Right lobe of liver (tissue), 6 donors: Measurements from ENCODE around the gene PRKN. TPM values are rescaled to one million over a fixed set of nuclear protein-coding genes. Genes with fewer than 3 reads are reported as not detected.

Experiments used
- ATAC-seq, 4 donors: fragments of 200-7000 bp; cut with Tn5 transposase; one replicate each; pipeline ENCODE4 v1.9.1; 2020; ENCODE audit warnings: mild to moderate bottlenecking in 4 of 4, moderate library complexity in 4 of 4
- DNase-seq, 3 donors: peaks; one replicate each; pipeline ENCODE4 v3.0.0-alpha.2; 2020
- H3K27ac ChIP-seq, 3 donors: fragments of 200-600 bp; one replicate each; pipeline ENCODE4 v1.8.0; 2022
- H3K27me3 ChIP-seq, 2 donors: fragments of 200-600 bp; one replicate each; pipeline ENCODE4 v1.8.0; 2022
- H3K36me3 ChIP-seq, 4 donors: fragments of 200-600 bp; sonication (generic) in 1 of 4; one replicate each; pipeline versions ENCODE4 v1.5.1 to v1.8.0; 2017 to 2022; ENCODE audit warnings: control low read depth in 1 of 4
- H3K4me1 ChIP-seq, 4 donors: fragments of 200-600 bp; sonication (generic) in 1 of 4; one replicate each; pipeline versions ENCODE4 v1.5.1 to v1.8.0; 2017 to 2022; ENCODE audit warnings: control low read depth in 1 of 4
- H3K4me3 ChIP-seq, 3 donors: fragments of 200-600 bp; one replicate each; pipeline ENCODE4 v1.8.0; 2022
- H3K9me3 ChIP-seq, 4 donors: fragments of 200-600 bp; sonication (generic) in 1 of 4; one replicate each; pipeline versions ENCODE4 v1.5.1 to v1.8.0; 2017 to 2022; ENCODE audit warnings: control low read depth in 1 of 4
- CTCF ChIP-seq, 4 donors: fragments of 200-600 bp in 3 of 4; fragments of 450-650 bp in 1 of 4; IDR thresholded peaks; one replicate each; pipeline versions ENCODE4 v1.5.1 to v1.8.0; 2016 to 2022; ENCODE audit warnings: antibody characterized with exemption in 4 of 4, mild to moderate bottlenecking in 2 of 4
- POLR2A ChIP-seq: fragments of 450-650 bp; IDR thresholded peaks from one replicate; pipeline ENCODE4 v1.6.1; 2017; ENCODE audit warnings: antibody characterized with exemption, mild to moderate bottlenecking
- WGBS: methylation state at CpG from one replicate; pipeline ENCODE4 v1.1.6; 2018; ENCODE audit warnings: low coverage, low lambda C conversion rate; ENCODE audit not compliant: insufficient coverage; ENCODE audit errors: missing lambda C conversion rate; 5-methylcytosine and 5-hydroxymethylcytosine counted together
- intact Hi-C, 2 donors: fragments of 100-400 bp; cut with DNase I; formaldehyde crosslinking; loops; one replicate each; pipeline versions ENCODE4 v1.11.2 to v1.14.1; 2022
- total RNA-seq, 6 experiments: library from RNA; depleted of rRNA in 2 of 6; stranded (reverse); fragments of >200 nt in 2 of 6; fragmentation: NEBNext Ultra II Directional in 3 of 6; extraction: Animal tissue kit (Norgen Biotek cat#: 25700) in 3 of 6; gene quantifications; one replicate each; pipeline versions ENCODE4 v1.1.0 to v1.2.4, GENCODE V29; 2016 to 2023
- donor health status: DM: no; HTN: yes; CAD: no.
- donor health status: DM: no; HTN: no; CAD: no.
- donor health status: DM: no; HTN: no; CAD: no.
- donor health status: DM: no; HTN: yes; CAD: no.
- donor health status: DM: no; HTN: yes; CAD: no.

Gene PRKN
- total RNA-seq, 6 experiments from 2014 or later, result 1.1 to 3.7 (median 2.2) TPM

- no peak overlapping the region for H3K4me3 ChIP-seq
- H3K27ac ChIP-seq, result no peak overlapping the region
- WGBS, result 75% methylated on average over 2 of the region's 5 CpGs
- H3K27me3 ChIP-seq, result no peaks in the 10 kb centered on the region
- intact Hi-C loops, result no loop called here
- H3K4me1 ChIP-seq, result no peaks in the 10 kb centered on the region
- no peaks in the 10 kb centered on the region for H3K9me3 ChIP-seq
- ATAC-seq, result no peak
- no peaks in the 10 kb centered on the region for H3K36me3 ChIP-seq
- no peak for TF ChIP-seq POLR2A
- no peak for TF ChIP-seq CTCF (IDR thresholded peaks at IDR 0.05)
- DNase-seq, result no peak
These were observed 455.6 kb downstream of the PRKN start for GRCh38 chr6:162271922-162272321.

DNA sequence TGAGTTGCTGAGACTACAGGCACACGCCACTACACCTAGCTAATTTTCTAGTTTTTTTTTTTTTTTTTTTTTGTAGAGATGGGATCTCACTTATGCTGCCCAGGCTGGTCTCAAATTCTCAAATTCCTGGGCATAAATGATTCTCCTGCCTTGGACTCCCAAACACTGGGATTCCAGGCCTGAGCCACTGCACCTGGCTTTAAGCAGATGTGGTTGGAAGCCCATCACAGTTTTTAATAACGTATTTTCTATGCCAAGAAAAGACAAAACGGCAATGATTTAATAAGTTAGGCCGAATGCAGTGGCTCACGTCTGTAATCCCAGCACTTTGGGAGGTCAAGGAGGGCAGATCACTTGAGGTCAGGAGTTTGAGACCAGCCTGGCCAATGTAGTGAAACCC is 456.6 kb downstream of the PRKN start:
- intact Hi-C loops, result no loop called here
- ATAC-seq (no peak), DNase-seq (no peak)
- H3K9me3 ChIP-seq, result no peaks in the 10 kb centered on the region
- no peak overlapping the region for H3K4me3 ChIP-seq
- H3K27ac ChIP-seq, result no peak overlapping the region
- no peaks in the 10 kb centered on the region for H3K36me3 ChIP-seq
- TF ChIP-seq POLR2A, result no peak
- TF ChIP-seq CTCF (IDR thresholded peaks at IDR 0.05), result no peak
- 85% methylated on average over 5 of the region's 5 CpGs for WGBS
- no peaks in the 10 kb centered on the region for H3K4me1 ChIP-seq
- no peaks in the 10 kb centered on the region for H3K27me3 ChIP-seq

- WGBS, result 89% methylated on average over 2 of the region's 2 CpGs
- Histone ChIP-seq H3K9me3 (no peaks in the 10 kb centered on the region), H3K4me1 (no peaks in the 10 kb centered on the region), H3K36me3 (no peaks in the 10 kb centered on the region), H3K4me3 (no peak overlapping the region), H3K27ac (no peak overlapping the region), H3K27me3 (no peaks in the 10 kb centered on the region)
- ATAC-seq, result no peak
- intact Hi-C loops, result no loop called here
- TF ChIP-seq CTCF (IDR thresholded peaks at IDR 0.05), result no peak
- TF ChIP-seq POLR2A, result no peak
- DNase-seq, result no peak
These were observed 459.9 kb downstream of the PRKN start for GRCh38 chr6:162267641-162268040.

- H3K4me1 ChIP-seq, result no peaks in the 10 kb centered on the region
- no peaks in the 10 kb centered on the region for H3K9me3 ChIP-seq
- WGBS, result 75% methylated on average over 4 of the region's 4 CpGs
- no peaks in the 10 kb centered on the region for H3K36me3 ChIP-seq
- DNase-seq (no peak), ATAC-seq (no peak)
- intact Hi-C loops, result no loop called here
- H3K27ac ChIP-seq, result no peak overlapping the region
- no peaks in the 10 kb centered on the region for H3K27me3 ChIP-seq
- TF ChIP-seq CTCF (IDR thresholded peaks at IDR 0.05), result no peak
- no peak overlapping the region for H3K4me3 ChIP-seq
These were observed 460.4 kb downstream of the PRKN start for GRCh38 chr6:162267126-162267525.

GRCh38 chr6:162264581-162264980 is 463.0 kb downstream of the PRKN start:
- Histone ChIP-seq H3K4me1 (no peaks in the 10 kb centered on the region), H3K27me3 (no peaks in the 10 kb centered on the region), H3K36me3 (no peaks in the 10 kb centered on the region), H3K27ac (no peak overlapping the region), H3K4me3 (no peak overlapping the region), H3K9me3 (no peaks in the 10 kb centered on the region)
- ATAC-seq (no peak), DNase-seq (no peak)
- 98% methylated on average over 6 of the region's 6 CpGs for WGBS
- no peak for TF ChIP-seq CTCF (IDR thresholded peaks at IDR 0.05)
- no peak for TF ChIP-seq POLR2A
- intact Hi-C loops, result no loop called here
